IPS-18a (cell line): ENCODE data around the gene CHRNB1.

Source experiments
- H3K27ac ChIP-seq: one replicate; pipeline ENCODE4 v1.5.1; 2013; ENCODE audit warnings: low read length
- H3K27me3 ChIP-seq: one replicate; pipeline ENCODE4 v1.6.1; 2013; ENCODE audit warnings: mild to moderate bottlenecking, low read length; ENCODE audit not compliant: control insufficient read depth, insufficient read depth
- H3K36me3 ChIP-seq: one replicate; pipeline ENCODE4 v1.6.1; 2013; ENCODE audit warnings: low read depth, low read length; ENCODE audit not compliant: control insufficient read depth
- H3K4me1 ChIP-seq: one replicate; pipeline ENCODE4 v1.6.1; 2013; ENCODE audit warnings: low read depth, low read length; ENCODE audit not compliant: control insufficient read depth
- H3K4me3 ChIP-seq: one replicate; pipeline ENCODE4 v1.5.1; 2013; ENCODE audit warnings: low read length
- H3K9ac ChIP-seq: one replicate; pipeline ENCODE4 v1.6.1; 2013; ENCODE audit warnings: mild to moderate bottlenecking, low read length, moderate library complexity
- H3K9me3 ChIP-seq: one replicate; pipeline ENCODE4 v1.6.1; 2013; ENCODE audit warnings: low read depth, low read length; ENCODE audit not compliant: control insufficient read depth

The CHRNB1 gene

DNA sequence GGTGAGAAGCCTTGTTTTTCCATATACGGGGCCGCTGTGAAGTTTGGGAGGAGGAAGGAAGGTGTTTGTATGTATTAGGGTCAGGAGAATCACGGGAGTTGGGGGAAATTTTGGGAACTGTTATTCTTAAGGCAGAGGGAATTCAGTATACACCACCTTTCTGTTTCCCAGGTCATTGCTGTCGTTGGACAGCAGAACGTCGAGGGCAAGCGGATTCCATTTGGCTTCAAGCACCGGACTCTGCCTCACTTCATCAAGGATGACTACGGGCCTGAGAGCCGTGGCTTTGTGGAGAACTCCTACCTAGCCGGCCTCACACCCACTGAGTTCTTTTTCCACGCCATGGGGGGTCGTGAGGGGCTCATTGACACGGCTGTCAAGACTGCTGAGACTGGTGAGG, 56.9 kb downstream of the CHRNB1 start:
- Histone ChIP-seq H3K27me3 (no peaks in the 10 kb centered on the region), H3K4me3 (no peak overlapping the region), H3K27ac (no peak overlapping the region), H3K9ac (no peak overlapping the region), H3K36me3 (peaks cover 85% of the 10 kb centered on the region), H3K9me3 (no peaks in the 10 kb centered on the region), H3K4me1 (no peaks in the 10 kb centered on the region)

DNA sequence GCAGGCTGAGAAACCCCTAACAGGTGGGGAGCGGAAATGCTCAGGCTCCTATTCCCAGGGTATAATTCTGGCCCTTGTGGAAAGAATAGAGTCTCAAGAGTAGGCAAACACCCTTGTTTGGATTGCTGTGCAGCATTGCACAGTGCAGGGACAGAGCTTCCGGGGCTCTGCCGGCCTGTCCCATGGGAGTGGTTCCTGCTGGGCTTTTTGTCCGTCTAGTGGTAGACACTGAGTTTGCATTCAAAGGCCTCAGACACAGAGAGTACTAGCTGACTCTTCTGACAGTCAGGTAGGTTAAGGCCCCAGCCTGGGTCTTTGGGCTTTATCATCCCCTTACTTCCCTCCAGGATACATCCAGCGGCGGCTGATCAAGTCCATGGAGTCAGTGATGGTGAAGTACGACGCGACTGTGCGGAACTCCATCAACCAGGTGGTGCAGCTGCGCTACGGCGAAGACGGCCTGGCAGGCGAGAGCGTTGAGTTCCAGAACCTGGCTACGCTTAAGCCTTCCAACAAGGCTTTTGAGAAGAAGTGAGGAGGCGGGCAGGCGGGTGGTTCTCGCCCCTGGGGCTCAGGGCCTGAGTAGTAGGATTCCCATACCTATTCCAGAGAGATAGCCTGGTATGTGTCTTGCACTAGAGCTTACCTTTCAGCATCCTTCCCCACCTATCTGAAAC, 57.4 kb downstream of the CHRNB1 start:
- H3K36me3 ChIP-seq: peaks cover 83% of the 10 kb centered on the region
- H3K27me3 ChIP-seq: no peaks in the 10 kb centered on the region
- H3K27ac ChIP-seq: no peak overlapping the region

DNA sequence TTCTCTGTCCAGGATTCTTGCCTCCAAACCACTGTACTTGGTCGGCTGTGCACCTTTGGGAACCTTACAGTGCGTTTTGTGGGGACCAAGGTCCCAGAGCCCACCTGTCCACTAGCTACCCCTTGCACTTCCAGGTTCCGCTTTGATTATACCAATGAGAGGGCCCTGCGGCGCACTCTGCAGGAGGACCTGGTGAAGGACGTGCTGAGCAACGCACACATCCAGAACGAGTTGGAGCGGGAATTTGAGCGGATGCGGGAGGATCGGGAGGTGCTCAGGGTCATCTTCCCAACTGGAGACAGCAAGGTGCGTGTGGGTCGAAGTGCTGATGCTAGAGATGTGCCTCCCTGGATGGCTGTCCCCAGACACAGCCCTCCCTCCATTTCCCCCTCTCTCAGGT, 58.1 kb downstream of the CHRNB1 start:
- Histone ChIP-seq H3K4me1 (no peaks in the 10 kb centered on the region), H3K27ac (no peak overlapping the region), H3K27me3 (no peaks in the 10 kb centered on the region), H3K36me3 (peaks cover 81% of the 10 kb centered on the region), H3K4me3 (no peak overlapping the region), H3K9ac (no peak overlapping the region), H3K9me3 (no peaks in the 10 kb centered on the region)

More for the DNA sequence above, 57.4 kb downstream of the CHRNB1 start:
- Histone ChIP-seq H3K9me3 (no peaks in the 10 kb centered on the region), H3K4me3 (no peak overlapping the region), H3K4me1 (no peaks in the 10 kb centered on the region), H3K9ac (no peak overlapping the region)

DNA sequence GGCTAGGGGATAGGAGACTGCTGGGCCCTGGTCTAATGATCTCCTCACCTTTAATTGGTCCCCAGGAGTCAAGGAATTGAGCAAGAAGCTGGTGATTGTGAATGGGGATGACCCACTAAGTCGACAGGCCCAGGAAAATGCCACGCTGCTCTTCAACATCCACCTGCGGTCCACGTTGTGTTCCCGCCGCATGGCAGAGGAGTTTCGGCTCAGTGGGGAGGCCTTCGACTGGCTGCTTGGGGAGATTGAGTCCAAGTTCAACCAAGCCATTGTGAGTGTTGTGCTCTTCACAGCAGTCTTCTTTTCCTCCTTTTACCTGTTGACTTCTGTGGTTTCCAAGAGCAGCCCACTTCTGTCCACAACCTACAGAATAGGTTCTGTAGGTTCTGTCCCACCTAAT, 58.7 kb downstream of the CHRNB1 start:
- no peak overlapping the region for H3K4me3 ChIP-seq
- H3K9ac ChIP-seq: no peak overlapping the region
- peaks cover 82% of the 10 kb centered on the region for H3K36me3 ChIP-seq
- no peaks in the 10 kb centered on the region for H3K4me1 ChIP-seq
- H3K9me3 ChIP-seq: no peaks in the 10 kb centered on the region
- H3K27me3 ChIP-seq: no peaks in the 10 kb centered on the region
- H3K27ac ChIP-seq: no peak overlapping the region
